ENCODE data around the gene GGCT.

GGCT gene

DNA sequence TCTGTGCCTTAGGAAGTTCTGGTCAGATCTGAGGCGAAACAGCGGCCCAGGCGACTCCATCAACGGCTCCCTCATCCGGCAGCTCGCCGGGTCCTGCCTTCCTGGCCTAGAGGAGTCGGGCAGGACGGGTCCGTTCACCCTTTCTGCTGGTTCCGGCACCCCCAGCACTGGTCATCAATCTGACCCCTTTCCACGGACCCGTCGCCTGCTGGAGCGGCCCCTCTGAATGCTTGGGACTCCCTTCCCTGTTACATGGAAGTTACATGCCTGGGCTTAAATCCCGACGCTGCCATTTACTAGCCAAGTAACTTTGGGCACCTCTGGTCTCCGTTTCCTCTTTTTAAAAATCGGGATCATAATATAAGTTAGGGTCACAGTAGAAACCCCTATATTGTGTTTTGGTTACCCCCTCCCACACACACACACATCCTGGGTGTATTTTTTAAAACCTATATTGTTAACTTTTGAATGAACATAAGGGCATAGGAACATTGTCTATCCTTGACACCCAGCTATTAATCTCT lies 607 bp upstream of the GGCT start (continued):
- TF ChIP-seq, protein P1, sequence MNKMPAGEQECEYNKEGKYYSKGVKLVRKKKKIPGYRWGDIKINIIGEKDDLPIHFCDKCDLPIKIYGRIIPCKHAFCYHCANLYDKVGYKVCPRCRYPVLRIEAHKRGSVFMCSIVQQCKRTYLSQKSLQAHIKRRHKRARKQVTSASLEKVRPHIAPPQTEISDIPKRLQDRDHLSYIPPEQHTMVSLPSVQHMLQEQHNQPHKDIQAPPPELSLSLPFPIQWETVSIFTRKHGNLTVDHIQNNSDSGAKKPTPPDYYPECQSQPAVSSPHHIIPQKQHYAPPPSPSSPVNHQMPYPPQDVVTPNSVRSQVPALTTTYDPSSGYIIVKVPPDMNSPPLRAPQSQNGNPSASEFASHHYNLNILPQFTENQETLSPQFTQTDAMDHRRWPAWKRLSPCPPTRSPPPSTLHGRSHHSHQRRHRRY (tag by site-specific recombination; IDR thresholded peaks at IDR 0.05) = no peak
- TF ChIP-seq OSR2 (tag by site-specific recombination; IDR thresholded peaks at IDR 0.05) = no peak
- peak; percentile 59 for TF ChIP-seq ZNF660 (tag by site-specific recombination; IDR thresholded peaks at IDR 0.05)
- TF ChIP-seq, protein P2, sequence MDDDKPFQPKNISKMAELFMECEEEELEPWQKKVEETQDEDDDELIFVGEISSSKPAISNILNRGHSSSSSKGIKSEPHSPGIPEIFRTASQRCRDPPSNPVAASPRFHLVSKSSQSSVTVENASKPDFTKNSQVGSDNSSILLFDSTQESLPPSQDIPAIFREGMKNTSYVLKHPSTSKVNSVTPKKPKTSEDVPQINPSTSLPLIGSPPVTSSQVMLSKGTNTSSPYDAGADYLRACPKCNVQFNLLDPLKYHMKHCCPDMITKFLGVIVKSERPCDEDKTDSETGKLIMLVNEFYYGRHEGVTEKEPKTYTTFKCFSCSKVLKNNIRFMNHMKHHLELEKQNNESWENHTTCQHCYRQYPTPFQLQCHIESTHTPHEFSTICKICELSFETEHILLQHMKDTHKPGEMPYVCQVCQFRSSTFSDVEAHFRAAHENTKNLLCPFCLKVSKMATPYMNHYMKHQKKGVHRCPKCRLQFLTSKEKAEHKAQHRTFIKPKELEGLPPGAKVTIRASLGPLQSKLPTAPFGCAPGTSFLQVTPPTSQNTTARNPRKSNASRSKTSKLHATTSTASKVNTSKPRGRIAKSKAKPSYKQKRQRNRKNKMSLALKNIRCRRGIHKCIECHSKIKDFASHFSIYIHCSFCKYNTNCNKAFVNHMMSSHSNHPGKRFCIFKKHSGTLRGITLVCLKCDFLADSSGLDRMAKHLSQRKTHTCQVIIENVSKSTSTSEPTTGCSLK (tag by site-specific recombination; IDR thresholded peaks at IDR 0.05) = no peak
- TF ChIP-seq, protein P3, sequence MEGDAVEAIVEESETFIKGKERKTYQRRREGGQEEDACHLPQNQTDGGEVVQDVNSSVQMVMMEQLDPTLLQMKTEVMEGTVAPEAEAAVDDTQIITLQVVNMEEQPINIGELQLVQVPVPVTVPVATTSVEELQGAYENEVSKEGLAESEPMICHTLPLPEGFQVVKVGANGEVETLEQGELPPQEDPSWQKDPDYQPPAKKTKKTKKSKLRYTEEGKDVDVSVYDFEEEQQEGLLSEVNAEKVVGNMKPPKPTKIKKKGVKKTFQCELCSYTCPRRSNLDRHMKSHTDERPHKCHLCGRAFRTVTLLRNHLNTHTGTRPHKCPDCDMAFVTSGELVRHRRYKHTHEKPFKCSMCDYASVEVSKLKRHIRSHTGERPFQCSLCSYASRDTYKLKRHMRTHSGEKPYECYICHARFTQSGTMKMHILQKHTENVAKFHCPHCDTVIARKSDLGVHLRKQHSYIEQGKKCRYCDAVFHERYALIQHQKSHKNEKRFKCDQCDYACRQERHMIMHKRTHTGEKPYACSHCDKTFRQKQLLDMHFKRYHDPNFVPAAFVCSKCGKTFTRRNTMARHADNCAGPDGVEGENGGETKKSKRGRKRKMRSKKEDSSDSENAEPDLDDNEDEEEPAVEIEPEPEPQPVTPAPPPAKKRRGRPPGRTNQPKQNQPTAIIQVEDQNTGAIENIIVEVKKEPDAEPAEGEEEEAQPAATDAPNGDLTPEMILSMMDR (tag by site-specific recombination; IDR thresholded peaks at IDR 0.05) = no peak
- no peak for TF ChIP-seq KLF1 (tag by site-specific recombination; IDR thresholded peaks at IDR 0.05)
- TF ChIP-seq ZNF843 (tag by site-specific recombination; IDR thresholded peaks at IDR 0.05) = no peak
- no peak for TF ChIP-seq ZNF391 (tag by site-specific recombination; IDR thresholded peaks at IDR 0.05; ENCODE audit: borderline replicate concordance, low read depth)
- no peak for TF ChIP-seq MZF1 (tag by site-specific recombination; IDR thresholded peaks at IDR 0.05; ENCODE audit: borderline replicate concordance)
- TF ChIP-seq, protein P4, sequence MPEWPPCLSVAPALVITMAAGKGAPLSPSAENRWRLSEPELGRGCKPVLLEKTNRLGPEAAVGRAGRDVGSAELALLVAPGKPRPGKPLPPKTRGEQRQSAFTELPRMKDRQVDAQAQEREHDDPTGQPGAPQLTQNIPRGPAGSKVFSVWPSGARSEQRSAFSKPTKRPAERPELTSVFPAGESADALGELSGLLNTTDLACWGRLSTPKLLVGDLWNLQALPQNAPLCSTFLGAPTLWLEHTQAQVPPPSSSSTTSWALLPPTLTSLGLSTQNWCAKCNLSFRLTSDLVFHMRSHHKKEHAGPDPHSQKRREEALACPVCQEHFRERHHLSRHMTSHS (tag by site-specific recombination; IDR thresholded peaks at IDR 0.05) = no peak
- no peak for TF ChIP-seq KLF7 (tag by site-specific recombination; IDR thresholded peaks at IDR 0.05; ENCODE audit: borderline replicate concordance)
- TF ChIP-seq, protein P5, sequence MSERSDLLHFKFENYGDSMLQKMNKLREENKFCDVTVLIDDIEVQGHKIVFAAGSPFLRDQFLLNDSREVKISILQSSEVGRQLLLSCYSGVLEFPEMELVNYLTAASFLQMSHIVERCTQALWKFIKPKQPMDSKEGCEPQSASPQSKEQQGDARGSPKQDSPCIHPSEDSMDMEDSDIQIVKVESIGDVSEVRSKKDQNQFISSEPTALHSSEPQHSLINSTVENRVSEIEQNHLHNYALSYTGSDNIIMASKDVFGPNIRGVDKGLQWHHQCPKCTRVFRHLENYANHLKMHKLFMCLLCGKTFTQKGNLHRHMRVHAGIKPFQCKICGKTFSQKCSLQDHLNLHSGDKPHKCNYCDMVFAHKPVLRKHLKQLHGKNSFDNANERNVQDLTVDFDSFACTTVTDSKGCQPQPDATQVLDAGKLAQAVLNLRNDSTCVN (tag by site-specific recombination; optimal IDR thresholded peaks at IDR 0.05) = no peak
- TF ChIP-seq SP3 (tag by site-specific recombination; IDR thresholded peaks at IDR 0.05) = no peak
- TF ChIP-seq, protein P6, sequence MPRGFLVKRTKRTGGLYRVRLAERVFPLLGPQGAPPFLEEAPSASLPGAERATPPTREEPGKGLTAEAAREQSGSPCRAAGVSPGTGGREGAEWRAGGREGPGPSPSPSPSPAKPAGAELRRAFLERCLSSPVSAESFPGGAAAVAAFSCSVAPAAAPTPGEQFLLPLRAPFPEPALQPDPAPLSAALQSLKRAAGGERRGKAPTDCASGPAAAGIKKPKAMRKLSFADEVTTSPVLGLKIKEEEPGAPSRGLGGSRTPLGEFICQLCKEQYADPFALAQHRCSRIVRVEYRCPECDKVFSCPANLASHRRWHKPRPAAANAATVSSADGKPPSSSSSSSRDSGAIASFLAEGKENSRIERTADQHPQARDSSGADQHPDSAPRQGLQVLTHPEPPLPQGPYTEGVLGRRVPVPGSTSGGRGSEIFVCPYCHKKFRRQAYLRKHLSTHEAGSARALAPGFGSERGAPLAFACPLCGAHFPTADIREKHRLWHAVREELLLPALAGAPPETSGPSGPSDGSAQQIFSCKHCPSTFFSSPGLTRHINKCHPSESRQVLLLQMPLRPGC (tag by site-specific recombination; IDR thresholded peaks at IDR 0.05) = no peak
- TF ChIP-seq, protein P7, sequence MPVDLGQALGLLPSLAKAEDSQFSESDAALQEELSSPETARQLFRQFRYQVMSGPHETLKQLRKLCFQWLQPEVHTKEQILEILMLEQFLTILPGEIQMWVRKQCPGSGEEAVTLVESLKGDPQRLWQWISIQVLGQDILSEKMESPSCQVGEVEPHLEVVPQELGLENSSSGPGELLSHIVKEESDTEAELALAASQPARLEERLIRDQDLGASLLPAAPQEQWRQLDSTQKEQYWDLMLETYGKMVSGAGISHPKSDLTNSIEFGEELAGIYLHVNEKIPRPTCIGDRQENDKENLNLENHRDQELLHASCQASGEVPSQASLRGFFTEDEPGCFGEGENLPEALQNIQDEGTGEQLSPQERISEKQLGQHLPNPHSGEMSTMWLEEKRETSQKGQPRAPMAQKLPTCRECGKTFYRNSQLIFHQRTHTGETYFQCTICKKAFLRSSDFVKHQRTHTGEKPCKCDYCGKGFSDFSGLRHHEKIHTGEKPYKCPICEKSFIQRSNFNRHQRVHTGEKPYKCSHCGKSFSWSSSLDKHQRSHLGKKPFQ (tag by site-specific recombination; IDR thresholded peaks at IDR 0.05) = no peak
- TF ChIP-seq EGR2 (tag by site-specific recombination; IDR thresholded peaks at IDR 0.05; ENCODE audit: low read depth) = no peak
- TF ChIP-seq ZNF121 (tag by site-specific recombination; IDR thresholded peaks at IDR 0.05) = peak; percentile 92
- no peak for TF ChIP-seq ZFP69B (tag by site-specific recombination; IDR thresholded peaks at IDR 0.05)
- TF ChIP-seq ZNF747 (tag by site-specific recombination; IDR thresholded peaks at IDR 0.05) = no peak
- no peak for TF ChIP-seq ZNF169 (tag by site-specific recombination; IDR thresholded peaks at IDR 0.05)
- TF ChIP-seq, protein P8, sequence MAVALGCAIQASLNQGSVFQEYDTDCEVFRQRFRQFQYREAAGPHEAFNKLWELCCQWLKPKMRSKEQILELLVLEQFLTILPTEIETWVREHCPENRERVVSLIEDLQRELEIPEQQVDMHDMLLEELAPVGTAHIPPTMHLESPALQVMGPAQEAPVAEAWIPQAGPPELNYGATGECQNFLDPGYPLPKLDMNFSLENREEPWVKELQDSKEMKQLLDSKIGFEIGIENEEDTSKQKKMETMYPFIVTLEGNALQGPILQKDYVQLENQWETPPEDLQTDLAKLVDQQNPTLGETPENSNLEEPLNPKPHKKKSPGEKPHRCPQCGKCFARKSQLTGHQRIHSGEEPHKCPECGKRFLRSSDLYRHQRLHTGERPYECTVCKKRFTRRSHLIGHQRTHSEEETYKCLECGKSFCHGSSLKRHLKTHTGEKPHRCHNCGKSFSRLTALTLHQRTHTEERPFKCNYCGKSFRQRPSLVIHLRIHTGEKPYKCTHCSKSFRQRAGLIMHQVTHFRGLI (tag by site-specific recombination; IDR thresholded peaks at IDR 0.05) = no peak
- TF ChIP-seq, protein P9, sequence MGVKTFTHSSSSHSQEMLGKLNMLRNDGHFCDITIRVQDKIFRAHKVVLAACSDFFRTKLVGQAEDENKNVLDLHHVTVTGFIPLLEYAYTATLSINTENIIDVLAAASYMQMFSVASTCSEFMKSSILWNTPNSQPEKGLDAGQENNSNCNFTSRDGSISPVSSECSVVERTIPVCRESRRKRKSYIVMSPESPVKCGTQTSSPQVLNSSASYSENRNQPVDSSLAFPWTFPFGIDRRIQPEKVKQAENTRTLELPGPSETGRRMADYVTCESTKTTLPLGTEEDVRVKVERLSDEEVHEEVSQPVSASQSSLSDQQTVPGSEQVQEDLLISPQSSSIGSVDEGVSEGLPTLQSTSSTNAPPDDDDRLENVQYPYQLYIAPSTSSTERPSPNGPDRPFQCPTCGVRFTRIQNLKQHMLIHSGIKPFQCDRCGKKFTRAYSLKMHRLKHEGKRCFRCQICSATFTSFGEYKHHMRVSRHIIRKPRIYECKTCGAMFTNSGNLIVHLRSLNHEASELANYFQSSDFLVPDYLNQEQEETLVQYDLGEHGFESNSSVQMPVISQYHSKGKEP (tag by site-specific recombination; IDR thresholded peaks at IDR 0.05) = no peak
